GM21825 (cell line): Measurements from ENCODE around the gene LY9.
"Not testable (repeated sequence)": the region's sequence is repeated elsewhere in the genome, so short reads cannot be mapped to it uniquely, and the experiment has no call there.

ENCODE experiments used
- ATAC-seq: cut with Tn5 transposase; IDR thresholded peaks from one replicate; pipeline ENCODE4 v1.9.1; 2021; ENCODE audit warnings: mild to moderate bottlenecking, moderate library complexity; ENCODE audit not compliant: unreplicated experiment

Gene LY9

DNA sequence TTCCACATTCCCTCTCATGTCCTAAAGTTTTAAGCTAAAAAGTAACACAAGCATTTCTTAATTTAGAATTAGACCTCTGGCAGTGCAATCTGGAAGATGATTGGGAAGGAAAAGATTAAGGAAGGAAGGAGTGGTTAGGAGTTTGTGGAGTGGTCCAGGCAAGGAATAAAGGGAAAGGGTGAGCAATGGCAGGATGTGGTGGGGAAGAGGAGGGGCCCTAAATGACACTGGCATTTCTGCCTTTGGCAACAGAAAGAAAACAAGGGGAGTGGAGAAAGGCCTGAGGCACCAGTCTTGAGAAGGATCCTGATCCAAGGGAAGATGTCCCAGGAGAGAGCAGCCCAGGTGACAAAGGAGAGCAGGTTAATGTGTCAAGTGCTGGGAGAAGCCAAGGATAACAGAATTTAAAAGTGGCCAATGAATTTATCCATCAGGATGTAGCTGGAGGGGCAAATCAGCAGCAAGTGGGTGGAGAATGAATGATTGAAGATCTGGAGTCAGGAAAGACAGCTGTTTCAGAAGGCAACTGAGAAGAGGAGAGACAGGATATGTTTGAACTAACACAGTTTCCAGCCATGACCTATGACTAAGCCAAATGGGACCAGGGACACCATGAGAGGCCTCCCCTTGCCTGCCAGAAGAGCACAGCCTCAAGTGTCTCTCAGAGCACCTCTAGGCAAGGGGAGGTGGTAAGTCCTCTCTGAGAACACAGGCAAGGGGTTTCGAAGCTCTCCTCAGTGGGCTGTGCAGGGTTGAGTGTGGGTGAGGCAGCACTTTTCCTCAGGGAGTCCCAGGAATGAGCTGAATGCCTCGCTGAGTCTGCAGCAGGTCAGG lies 20.9 kb upstream of the LY9 start:
- no peak for ATAC-seq

DNA sequence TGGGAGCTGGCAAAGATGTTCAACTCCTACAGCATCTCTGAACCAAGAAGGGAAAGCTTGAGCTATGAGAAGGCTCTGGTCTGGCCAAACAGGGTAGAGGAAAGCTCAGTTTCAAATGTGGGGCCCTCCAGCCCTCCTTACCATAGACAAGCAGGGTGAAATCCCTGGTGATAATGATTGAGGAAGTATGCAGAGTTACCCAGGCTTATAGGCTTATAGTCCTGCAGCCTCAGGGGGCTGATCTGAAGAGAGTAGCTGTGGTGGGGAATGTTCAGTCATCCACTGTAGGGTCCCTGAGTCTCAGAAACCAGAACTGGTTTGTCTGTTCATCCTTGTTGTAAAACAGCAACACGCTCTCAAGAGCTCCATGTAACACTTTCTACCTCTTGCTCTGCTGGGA lies 19.8 kb upstream of the LY9 start:
- ATAC-seq: peak; percentile 40

DNA sequence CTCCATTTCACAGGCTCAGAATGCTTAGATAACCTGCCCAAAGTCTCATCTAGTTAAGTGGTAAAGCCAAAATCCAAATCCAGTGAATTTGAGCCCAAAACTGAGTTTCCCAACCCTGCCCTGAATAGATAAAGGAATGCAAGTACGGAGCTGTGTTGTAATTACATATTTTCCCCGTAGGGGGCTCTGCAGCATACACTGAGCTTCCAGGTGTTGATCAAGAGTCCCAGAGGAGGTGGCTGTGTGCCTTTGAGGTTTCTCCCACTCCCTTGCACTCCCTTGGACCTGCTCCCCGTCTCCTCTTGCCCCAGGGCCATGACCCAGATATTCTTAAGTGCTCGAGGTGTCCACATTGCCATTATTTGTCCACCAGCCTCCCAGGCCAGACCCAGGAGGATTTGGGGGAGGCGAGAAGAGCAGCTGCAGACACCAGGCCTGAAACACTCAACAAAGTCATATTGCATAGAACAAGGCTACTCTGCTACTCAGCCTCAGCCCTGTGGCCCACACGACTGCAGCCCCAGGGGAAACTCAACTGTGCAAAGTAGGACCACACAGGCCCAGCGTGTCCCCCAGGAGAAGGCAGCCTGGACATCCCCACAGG lies 18.4 kb upstream of the LY9 start:
- ATAC-seq: no peak

- no peak for ATAC-seq
These were observed 17.0 kb upstream of the LY9 start for GRCh38 chr1:160778976-160779375.

DNA sequence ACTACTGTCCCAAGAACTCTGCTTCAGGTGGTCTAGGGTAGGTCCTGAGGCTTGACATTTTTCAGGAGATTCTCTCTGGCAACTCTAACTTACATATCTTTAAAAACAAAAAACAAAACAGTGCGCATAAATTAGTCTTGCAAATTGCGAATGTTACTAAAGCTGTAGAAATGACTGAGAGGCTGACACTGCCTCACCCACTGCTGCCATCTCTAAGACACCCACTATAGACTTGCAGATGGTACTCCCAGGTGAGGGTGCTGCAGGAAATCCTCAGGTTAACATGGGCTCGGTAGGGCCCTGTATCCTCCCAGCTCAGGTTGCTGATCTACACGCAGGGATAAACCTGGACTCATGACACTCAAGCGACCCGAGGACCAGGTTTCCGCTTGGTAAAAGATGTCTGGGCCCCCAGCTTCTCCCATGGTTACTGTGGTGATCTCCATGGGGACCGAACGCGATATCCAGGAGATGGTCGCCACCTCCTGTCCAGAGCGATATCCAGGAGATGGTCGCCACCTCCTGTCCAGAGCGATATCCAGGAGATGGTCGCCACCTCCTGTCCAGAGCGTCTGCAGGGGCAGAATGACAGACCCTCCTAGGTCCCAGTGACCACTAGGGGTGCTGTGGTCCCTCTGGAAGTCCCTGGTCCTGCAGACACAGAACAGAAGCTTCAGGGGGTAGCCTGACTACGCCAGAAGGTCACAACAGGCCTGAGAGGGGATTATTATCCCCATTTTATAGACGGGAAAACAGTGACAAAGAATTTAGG lies 16.2 kb upstream of the LY9 start:
- ATAC-seq: no peak

DNA sequence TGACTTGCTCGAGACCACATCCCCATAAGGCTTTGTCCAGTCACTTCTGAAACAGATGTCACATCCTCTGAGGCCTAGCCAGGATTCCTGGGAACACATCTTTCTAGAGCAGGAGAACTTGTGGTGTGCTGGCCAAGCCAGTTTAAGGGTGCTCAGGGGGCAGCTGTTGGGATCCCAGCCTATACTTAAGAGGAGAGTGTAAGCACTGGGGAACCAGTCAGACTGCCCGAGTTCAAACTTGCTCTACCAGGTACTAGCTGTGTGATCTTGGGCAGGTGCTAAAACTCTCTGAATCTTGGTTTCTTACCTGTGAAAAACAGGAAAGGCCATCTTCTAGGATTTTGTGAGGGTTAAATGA lies 15.6 kb upstream of the LY9 start:
- no peak for ATAC-seq

DNA sequence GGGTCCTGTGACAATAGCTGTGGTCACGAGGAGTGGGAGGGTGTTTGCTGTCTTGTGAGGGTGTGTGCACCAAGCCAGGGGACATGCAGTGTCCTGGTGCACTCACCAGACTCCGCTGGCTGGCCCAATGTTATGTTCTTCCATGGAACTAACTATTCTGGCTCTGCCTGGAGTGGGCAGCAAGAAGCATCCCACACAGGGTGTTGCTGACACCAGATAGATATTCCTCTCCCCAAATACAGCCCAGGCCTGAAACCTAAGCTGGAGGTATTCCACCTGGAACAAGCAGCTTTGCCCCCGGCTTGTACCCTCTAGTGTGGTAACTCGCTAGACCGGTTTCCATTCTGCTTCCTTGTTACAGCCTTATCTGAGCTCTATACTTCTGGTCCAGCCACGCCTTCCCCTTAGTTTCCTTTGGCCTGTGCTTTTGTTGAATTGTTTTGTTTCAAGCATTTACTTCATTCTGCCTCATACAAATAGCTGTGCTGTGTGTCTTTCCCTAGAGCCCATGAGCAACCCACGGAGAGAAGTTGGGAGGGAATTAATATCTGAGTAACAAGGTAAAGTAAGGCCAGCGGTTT lies 14.7 kb upstream of the LY9 start:
- no peak for ATAC-seq

DNA sequence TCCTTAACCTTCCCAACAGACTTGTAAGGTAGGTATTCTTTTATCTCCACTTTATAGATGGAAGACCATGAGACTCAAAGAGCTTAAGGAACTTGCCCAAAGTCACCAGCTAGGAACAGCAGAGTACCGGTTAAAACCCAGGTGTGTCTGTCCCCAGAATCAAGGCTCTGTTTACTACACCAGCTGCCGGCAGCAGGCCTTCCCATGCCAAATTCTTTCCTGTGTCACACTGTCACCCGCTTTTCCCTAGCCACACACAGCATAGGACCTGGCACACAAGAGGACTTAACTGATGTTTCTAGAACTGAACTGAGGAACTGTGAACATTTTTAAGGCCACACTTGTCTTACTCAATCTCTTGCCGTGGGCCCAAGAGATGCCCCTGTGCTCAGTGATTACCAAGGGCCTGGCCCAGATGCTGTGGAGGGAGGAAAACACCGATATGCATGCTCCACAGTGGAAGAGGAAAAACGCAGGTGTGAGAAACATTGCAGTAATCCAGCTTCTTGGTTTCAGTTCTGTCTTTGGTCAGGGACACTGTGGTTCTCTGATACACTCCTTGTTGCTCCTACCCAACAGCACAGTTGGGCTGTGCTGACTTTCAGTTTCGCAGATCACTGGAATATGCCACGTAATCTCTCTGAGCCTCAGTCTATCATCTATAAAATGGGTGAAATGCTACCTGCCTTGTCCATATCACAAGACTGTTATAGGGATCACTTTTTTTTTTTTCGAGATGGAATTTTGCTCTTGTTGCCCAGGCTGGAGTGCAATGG lies 13.9 kb upstream of the LY9 start:
- ATAC-seq: peak; percentile 85

DNA sequence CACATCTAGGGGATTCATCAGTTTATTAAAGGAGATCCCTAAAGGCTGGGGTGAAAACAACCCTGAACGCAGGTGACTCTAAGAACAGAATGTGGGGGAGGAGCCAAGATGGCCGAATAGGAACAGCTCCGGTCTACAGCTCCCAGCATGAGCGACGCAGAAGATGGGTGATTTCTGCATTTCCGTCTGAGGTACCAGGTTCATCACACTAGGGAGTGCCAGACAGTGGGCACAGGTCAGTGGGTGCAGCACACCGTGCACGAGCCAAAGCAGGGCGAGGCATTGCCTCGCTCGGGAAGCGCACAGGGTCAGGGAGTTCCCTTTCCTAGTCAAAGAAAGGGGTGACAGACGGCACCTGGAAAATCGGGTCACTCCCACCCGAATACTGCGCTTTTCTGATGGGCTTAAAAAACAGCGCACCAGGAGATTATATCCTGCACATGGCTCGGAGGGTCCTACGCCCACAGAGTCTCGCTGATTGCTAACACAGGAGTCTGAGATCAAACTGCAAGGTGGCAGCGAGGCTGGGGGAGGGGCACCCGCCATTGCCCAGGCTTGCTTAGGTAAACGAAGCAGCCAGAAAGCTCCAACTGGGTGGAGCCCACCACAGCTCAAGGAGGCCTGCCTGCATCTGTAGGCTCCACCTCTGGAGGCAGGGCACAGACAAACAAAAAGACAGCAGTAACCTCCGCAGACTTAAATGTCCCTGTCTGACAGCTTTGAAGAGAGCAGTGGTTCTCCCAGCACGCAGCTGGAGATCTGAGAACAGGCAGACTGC lies 12.8 kb upstream of the LY9 start:
- ATAC-seq: not testable (repeated sequence)

DNA sequence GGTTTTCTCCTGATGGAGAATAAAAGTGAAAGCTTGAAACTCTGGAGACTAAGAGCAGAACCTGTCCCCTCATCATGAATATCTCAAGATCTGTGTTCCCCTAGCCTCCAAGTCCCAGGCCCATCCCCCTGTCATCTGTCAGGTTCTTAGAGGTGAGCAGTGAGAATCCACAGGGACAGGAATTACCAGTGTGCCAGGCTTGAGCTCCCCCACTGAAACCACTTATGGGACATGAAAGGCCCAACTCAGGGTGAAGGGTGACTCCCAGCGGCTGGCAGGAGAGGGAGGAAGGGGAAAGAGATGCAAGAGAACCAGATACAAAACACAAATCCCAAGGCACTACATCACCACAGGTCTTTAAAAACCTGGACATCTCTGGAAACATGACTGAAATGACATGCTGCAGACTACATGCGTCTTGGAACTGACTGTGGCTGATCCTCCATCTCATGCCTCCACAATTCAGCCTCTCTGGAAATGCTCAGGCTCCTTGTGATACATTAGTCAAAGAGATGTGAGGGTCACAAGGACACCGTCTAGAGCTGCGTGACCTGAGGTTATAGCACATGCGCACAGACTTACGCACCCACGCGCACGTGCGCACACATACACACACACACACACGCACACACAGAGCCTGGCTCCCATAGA lies 6.8 kb upstream of the LY9 start:
- peak; percentile 24 for ATAC-seq

GRCh38 chr1:160789702-160790611 lies 6.0 kb upstream of the LY9 start:
- ATAC-seq: peak; percentile 76

DNA sequence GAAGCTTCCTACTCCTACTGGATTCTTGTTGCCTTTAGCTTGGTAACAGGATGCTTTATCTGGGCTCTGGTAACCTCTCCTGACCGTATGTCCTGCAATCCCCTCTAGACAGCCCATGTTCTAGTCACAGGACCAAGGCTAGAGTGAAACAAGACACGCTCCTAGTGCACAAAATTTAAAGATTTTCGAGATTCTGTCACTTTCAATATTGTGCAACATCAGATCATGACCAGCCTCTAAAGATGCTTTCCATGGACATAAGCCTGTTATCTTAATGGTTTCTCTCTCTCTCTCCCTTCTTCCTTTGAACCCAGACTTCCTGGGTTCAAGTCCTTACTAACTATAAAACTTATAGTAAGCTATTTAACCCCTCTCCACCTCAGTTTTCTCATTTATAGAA lies 1.6 kb upstream of the LY9 start:
- ATAC-seq: no peak

DNA sequence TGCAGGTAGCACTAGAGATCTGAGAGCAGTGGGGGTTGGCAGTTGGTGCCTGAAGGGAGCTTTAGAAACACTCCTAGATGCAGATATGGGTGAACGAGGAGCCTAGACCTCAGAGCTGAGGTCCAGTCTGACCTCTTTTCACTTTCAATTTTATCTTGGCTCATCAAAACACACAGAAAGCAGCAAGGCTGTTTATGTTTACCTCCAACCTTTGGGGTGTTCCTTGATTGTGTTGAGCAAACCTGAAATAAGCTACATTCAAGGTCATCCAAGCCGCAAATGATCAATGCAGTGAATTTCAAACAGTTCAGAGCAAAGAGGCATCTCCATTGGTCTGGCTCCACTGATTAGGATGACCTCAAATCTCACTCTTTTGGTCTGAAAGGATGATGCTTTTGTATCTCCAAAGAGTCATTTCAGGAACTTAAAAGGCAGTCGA lies 1.3 kb downstream of the LY9 start:
- no peak for ATAC-seq

GRCh38 chr1:160797861-160798273 lies 1.9 kb downstream of the LY9 start:
- ATAC-seq: no peak

DNA sequence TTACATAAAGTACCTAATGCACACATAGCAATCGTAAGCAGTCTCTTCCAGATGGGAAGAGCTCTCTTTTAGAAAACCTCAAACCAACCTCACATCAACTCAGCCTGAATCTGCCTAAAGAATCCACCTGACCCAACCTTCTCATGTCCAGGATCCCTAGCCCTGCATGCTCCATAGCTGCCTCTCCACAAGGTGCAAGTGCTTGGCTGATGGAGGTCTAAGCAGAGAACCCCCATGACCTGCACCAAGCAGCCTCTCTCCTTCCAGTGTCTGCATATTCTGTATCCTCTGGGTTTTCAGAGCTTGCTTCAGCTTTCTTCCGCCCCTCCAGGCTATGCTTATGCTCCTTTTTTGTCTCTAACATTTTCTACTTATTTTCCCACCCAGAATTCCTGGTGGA lies 2.5 kb downstream of the LY9 start:
- ATAC-seq: no peak

DNA sequence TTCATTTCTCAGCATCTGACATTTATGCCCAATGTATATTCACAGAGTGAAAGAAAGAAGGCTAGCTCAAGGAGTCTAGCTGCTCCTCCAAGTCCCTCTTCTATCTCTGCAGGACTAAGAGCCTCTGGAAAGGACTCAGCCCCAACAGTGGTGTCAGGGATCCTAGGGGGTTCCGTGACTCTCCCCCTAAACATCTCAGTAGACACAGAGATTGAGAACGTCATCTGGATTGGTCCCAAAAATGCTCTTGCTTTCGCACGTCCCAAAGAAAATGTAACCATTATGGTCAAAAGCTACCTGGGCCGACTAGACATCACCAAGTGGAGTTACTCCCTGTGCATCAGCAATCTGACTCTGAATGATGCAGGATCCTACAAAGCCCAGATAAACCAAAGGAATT lies 3.7 kb downstream of the LY9 start:
- no peak for ATAC-seq

DNA sequence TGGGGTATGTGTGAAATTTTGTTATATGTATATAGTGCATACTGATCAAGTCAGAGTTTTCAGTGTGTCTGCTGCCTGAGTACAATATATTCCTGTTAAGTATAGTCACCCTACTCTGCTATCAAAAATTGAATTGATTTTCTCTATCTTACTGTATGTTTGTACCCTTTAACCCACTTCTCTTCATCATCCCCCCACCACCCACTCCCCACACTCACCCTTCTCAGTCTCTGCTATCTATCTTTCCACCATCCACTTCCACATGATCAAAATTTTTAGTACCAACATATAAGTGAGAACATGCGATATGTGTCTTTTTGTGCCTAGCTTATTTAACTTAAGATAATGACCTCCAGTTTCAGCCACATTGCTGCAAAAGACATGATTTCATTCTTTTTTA lies 4.2 kb downstream of the LY9 start:
- no peak for ATAC-seq

GRCh38 chr1:160800645-160801408 lies 4.9 kb downstream of the LY9 start:
- ATAC-seq: no peak
